GM12892 (cell line): ENCODE data around the gene NACAD.

ENCODE experiments used
- DNase-seq: peaks from one replicate; pipeline ENCODE4 v3.0.0; 2011; ENCODE audit not compliant: insufficient read length
- FAIRE-seq: peaks from 2 replicates; lab custom pipeline; 2011; peaks lifted over from hg19 to GRCh38; lab: Jason Lieb, UNC
- POLR2A ChIP-seq: IDR thresholded peaks from 2 replicates; pipeline ENCODE4 v1.6.1; 2011; ENCODE audit warnings: low read depth, low read length, control low read depth
- POLR2AphosphoS5 ChIP-seq: IDR thresholded peaks from 2 replicates; pipeline ENCODE4 v1.6.1; 2011; ENCODE audit warnings: low read depth, low read length, control low read depth
- TAF1 ChIP-seq: IDR thresholded peaks from 2 replicates; pipeline ENCODE4 v1.6.1; 2011; ENCODE audit warnings: low read depth, mild to moderate bottlenecking, control low read depth, low read length, borderline replicate concordance

NACAD gene

DNA sequence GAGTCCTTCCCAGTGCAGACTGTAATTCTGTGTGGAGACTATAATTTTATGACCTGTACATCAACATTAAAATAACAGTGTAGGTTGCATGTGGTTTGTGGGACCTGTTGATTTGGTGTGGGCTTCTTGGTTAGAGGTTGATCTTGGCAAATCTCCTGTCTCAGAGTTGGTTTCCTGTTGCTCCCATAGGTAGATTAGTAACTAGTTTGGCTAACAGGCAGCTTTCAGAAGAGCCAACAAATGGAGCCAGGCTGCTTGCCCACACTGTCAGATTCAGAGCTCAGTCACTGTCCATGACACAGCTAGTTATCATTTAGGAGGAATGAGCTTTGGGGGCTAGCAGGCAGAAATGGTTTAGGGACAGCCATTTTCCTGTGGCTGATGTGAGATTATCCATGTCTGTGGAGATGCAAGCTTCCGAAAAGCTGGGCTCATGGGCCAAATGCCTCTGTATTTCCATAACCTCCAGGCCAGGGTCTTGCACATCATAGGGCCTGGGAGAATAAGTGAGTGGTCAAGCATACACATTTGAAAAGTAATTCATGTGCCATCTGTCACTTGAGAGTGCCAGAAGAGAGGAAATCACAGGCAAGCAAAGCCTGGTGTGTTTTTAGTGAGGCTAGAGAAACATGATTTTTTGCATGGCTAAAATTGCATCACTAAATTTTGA, 55.4 kb downstream of the NACAD start:
- no peak for TF ChIP-seq TAF1
- TF ChIP-seq POLR2A: no peak
- no peak for TF ChIP-seq POLR2AphosphoS5
- DNase-seq (no peak), FAIRE-seq (peak; percentile 38)

DNA sequence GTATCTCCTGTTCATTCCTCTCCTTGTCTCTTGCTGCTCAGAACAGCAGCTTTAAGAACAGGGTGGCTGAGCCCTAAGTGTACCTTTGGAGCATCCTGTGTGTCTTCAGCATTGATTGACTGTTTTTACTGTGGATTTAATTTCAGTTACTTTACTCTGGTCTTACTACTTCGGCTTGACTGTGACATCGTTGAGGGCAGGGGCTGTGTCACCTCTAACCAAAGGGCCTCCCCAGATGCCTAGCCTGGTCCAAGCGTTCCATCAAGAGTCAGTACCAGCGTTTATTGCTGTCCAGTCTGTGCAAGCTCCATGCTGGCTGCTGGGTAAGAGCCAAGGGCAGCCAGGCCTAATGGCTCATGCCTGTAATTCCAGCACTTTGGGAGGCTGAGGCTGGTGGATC, 56.3 kb downstream of the NACAD start:
- FAIRE-seq (no peak), DNase-seq (no peak)
- TF ChIP-seq POLR2A (no peak), POLR2AphosphoS5 (no peak), TAF1 (no peak)

DNA sequence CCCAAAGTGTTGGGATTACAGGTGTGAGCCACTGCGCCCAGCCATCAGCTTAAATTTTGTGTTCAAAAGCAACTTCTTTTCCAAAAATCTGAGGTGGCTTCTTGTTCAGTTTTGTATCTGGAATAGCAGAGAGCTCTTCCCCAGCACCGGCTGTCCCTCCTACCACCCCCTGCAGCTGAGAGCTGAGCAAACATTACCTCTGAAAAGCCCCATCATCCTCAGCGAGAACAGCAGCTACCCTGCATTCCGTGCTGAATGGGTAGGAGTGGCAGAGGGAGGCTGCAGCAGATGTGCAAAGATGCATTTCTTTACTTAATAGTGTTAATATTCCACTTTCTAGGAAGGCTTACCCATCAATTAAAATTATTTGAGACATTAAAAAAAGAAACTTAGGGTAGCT, 56.9 kb downstream of the NACAD start:
- FAIRE-seq (no peak), DNase-seq (no peak)
- TF ChIP-seq POLR2AphosphoS5 (no peak), POLR2A (no peak), TAF1 (no peak)
